ENCODE results near the gene CD19.
"Not testable (repeated sequence)": the region's sequence is repeated elsewhere in the genome, so short reads cannot be mapped to it uniquely, and the experiment has no call there.

The CD19 gene

DNA sequence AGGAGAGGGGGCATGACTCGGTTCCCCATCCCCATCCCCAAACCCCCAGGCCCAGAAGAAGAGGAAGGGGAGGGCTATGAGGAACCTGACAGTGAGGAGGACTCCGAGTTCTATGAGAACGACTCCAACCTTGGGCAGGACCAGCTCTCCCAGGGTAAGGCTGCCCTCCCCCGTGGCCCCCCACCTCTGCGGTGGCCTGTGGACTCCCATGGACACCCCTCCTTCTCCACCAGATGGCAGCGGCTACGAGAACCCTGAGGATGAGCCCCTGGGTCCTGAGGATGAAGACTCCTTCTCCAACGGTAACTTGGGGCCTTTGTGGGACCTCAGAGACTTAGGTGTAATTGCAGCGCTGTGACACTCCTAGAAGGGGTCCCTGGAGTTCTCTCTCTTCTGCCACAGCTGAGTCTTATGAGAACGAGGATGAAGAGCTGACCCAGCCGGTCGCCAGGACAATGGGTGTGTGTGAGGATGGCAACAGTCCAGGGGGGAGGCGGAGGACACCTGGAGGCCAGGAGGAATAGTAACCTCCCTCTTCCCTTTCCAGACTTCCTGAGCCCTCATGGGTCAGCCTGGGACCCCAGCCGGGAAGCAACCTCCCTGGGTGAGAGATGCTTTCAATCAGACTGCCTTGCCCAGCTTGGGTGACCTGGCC, 5.6 kb downstream of the CD19 start:
- Histone ChIP-seq H3K27me3 (ENCODE audit: low read depth, low read length) (no peaks in the 10 kb centered on the region), H3K9me3 (ENCODE audit: control insufficient read depth in 1 of 2, low read length in 2 of 2) (no peaks in the 10 kb centered on the region), H3K36me3 (ENCODE audit: control insufficient read depth in 1 of 2, insufficient read depth in 2 of 2, low read length in 2 of 2) (no peaks in the 10 kb centered on the region), H3K4me3 (ENCODE audit: low read depth in 1 of 2, low read length in 2 of 2) (no peak overlapping the region), H3K27ac (ENCODE audit: low read length) (no peak overlapping the region), H3K4me1 (ENCODE audit: control insufficient read depth in 1 of 2, insufficient read depth in 2 of 2, low read length in 2 of 2) (peaks cover 0 to 3% of the 10 kb centered on the region in 2 donors)

DNA sequence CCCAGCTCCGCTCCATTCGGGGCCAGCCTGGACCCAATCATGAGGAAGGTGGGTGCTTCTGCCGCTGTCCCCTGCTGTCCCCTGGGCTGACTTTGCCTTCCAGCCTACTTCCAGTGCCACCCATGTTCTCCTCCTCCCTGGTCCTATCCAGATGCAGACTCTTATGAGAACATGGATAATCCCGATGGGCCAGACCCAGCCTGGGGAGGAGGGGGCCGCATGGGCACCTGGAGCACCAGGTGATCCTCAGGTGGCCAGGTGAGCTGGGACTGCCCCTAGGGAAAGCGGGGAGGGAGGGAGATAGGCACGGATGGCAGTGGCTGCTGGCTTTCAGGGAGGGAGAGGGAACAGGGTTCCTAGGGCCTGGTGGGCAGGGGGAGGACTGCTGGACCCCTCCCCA, 7.0 kb downstream of the CD19 start:
- no peak overlapping the region for H3K4me3 ChIP-seq (ENCODE audit: low read depth in 1 of 2, low read length in 2 of 2)
- H3K36me3 ChIP-seq (ENCODE audit: control insufficient read depth in 1 of 2, insufficient read depth in 2 of 2, low read length in 2 of 2), result no peaks in the 10 kb centered on the region
- peaks cover 0 to 3% of the 10 kb centered on the region in 2 donors for H3K4me1 ChIP-seq (ENCODE audit: control insufficient read depth in 1 of 2, insufficient read depth in 2 of 2, low read length in 2 of 2)
- H3K27me3 ChIP-seq (ENCODE audit: low read depth, low read length), result no peaks in the 10 kb centered on the region
- no peaks in the 10 kb centered on the region for H3K9me3 ChIP-seq (ENCODE audit: control insufficient read depth in 1 of 2, low read length in 2 of 2)
- no peak overlapping the region for H3K27ac ChIP-seq (ENCODE audit: low read length)

DNA sequence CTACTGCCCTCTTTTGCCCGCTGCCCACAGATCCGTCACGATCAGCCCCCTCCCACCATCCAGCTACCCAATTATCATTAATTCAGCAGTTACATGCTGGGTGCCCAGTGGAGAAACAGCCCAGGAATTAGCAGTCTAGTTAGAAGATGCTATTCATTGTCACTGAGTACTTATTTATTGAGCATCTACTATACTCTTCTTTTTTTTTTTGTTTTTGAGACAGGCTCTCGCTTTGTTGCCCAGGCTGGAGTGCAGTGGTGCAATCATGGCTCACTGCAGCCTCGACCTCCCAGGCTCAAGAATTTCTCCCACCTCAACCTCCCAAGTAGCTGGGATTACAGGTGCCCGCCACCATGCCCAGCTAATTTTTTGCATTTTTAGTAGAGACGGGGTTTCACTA, 8.1 kb downstream of the CD19 start:
- H3K9me3 ChIP-seq (ENCODE audit: control insufficient read depth in 1 of 2, low read length in 2 of 2); H3K4me1 ChIP-seq (ENCODE audit: control insufficient read depth in 1 of 2, insufficient read depth in 2 of 2, low read length in 2 of 2); H3K27me3 ChIP-seq (ENCODE audit: low read depth, low read length); H3K36me3 ChIP-seq (ENCODE audit: control insufficient read depth in 1 of 2, insufficient read depth in 2 of 2, low read length in 2 of 2); H3K4me3 ChIP-seq (ENCODE audit: low read depth in 1 of 2, low read length in 2 of 2); H3K27ac ChIP-seq (ENCODE audit: low read length): not testable (repeated sequence)

DNA sequence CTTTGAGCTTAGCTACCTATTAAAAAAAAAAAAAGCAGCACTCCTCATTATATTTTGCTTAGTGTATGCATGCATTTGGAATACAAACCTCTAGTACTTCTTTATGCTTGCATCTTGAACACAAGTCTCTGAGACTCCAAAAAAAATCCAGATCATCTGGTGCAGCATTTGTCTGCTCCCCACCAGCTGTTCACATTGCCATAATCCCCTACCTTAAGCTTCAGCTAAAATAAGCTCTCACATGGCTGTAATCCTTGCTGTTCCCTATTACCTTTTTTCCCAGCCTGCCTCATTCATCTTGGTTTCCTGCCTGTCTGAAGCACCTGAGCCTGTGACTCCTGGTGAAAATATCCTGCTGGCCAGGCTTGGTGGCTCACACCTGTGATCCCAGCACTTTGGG, 11.5 kb downstream of the CD19 start:
- Histone ChIP-seq H3K9me3 (ENCODE audit: control insufficient read depth in 1 of 2, low read length in 2 of 2) (no peaks in the 10 kb centered on the region), H3K4me3 (ENCODE audit: low read depth in 1 of 2, low read length in 2 of 2) (no peak overlapping the region), H3K27me3 (ENCODE audit: low read depth, low read length) (no peaks in the 10 kb centered on the region), H3K27ac (ENCODE audit: low read length) (no peak overlapping the region), H3K4me1 (ENCODE audit: control insufficient read depth in 1 of 2, insufficient read depth in 2 of 2, low read length in 2 of 2) (peaks cover 0 to 10% of the 10 kb centered on the region in 2 donors), H3K36me3 (ENCODE audit: control insufficient read depth in 1 of 2, insufficient read depth in 2 of 2, low read length in 2 of 2) (no peaks in the 10 kb centered on the region)

DNA sequence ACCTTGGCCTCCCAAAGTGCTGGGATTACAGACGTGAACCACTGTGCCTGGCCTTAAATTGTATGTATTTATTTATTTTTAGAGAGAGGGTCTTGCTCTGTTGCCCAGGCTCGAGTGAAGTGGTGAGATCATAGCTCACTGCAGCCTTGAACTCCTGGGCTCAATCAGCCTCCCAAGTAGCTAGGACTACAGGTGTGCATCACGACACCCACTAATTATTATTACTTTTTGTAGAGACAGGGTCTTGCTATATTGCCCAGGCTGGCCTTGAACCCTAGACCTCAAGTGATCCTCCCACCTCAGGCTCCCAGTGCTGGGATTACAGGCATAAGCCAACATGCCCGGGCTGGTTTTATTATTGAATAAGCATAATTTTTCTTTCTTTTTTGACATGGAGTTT, 14.9 kb downstream of the CD19 start:
- H3K27me3 ChIP-seq (ENCODE audit: low read depth, low read length), result no peaks in the 10 kb centered on the region
- H3K36me3 ChIP-seq (ENCODE audit: control insufficient read depth in 1 of 2, insufficient read depth in 2 of 2, low read length in 2 of 2), result no peaks in the 10 kb centered on the region
- H3K9me3 ChIP-seq (ENCODE audit: control insufficient read depth in 1 of 2, low read length in 2 of 2), result no peaks in the 10 kb centered on the region
- no peak overlapping the region for H3K27ac ChIP-seq (ENCODE audit: low read length)
- no peak overlapping the region for H3K4me3 ChIP-seq (ENCODE audit: low read depth in 1 of 2, low read length in 2 of 2)
- peaks cover 0 to 15% of the 10 kb centered on the region in 2 donors for H3K4me1 ChIP-seq (ENCODE audit: control insufficient read depth in 1 of 2, insufficient read depth in 2 of 2, low read length in 2 of 2)

DNA sequence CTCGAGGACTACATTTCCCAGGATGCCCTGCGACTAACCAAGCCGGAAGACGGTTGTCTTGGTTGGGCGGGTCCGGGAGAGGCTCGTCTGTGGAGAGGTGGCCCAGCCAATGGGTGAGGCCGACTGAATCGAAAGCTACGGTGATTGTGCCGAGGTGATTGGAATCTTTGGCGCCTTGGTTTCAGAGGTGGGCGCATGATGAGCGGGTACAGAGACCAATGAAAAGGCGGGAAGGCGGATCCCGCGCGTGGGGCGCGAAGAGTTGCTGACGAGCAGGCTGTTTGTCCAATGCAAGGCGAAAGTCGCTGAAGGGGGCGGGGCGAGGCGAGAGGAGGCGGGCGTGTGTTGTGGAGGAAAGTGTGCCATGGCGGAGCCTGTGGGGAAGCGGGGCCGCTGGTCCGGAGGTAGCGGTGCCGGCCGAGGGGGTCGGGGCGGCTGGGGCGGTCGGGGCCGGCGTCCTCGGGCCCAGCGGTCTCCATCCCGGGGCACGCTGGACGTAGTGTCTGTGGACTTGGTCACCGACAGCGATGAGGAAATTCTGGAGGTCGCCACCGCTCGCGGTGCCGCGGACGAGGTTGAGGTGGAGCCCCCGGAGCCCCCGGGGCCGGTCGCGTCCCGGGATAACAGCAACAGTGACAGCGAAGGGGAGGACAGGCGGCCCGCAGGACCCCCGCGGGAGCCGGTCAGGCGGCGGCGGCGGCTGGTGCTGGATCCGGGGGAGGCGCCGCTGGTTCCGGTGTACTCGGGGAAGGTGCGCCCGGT, 19.1 kb downstream of the CD19 start, which contains the start of gene NFATC2IP:
TSS of gene NFATC2IP (plus strand) at position 290 of the 762 bp plus-strand sequence. CDS start at position 365, 75 bp downstream.
- no peaks in the 10 kb centered on the region for H3K9me3 ChIP-seq (ENCODE audit: control insufficient read depth in 1 of 2, low read length in 2 of 2)
- H3K4me1 ChIP-seq (ENCODE audit: control insufficient read depth in 1 of 2, insufficient read depth in 2 of 2, low read length in 2 of 2), result peaks cover 0 to 15% of the 10 kb centered on the region in 2 donors
- peak within 1 kb of the TSS; percentile 71 to 80 for H3K4me3 ChIP-seq (ENCODE audit: low read depth in 1 of 2, low read length in 2 of 2)
- no peaks in the 10 kb centered on the region for H3K27me3 ChIP-seq (ENCODE audit: low read depth, low read length)
- peaks cover 13 to 27% of the 10 kb centered on the region in 2 donors for H3K36me3 ChIP-seq (ENCODE audit: control insufficient read depth in 1 of 2, insufficient read depth in 2 of 2, low read length in 2 of 2)
- H3K27ac ChIP-seq (ENCODE audit: low read length), result peak within 1 kb of the TSS; percentile 23

DNA sequence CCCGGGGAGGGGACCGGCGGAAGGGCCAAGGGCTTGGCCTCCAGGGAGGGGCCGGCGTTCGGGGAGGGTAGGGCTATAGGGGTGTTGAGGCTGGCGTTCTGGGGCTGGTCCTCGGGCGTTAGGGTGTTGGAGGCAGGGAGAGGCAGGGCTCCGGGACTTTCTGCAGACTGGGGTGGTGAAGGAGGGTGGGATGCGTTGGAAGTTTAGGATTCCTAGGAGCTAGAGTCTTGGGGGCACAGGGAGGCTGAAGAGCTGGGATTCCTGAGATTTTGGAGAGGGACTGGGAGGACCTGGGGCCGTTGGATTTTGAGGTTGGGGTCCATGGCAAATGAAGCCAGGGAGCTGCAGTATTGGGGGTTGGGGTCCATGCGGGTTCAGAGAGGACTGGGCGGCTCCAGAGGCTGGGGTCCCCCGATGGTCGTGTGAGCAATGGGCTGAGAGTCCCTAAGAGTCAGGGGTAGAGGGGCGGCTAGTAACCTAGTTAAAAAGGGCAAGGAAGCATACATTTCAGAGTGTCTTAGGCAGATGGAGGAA, 19.7 kb downstream of the CD19 start:
- H3K36me3 ChIP-seq (ENCODE audit: control insufficient read depth in 1 of 2, insufficient read depth in 2 of 2, low read length in 2 of 2), result peaks cover 19 to 34% of the 10 kb centered on the region in 2 donors
- H3K4me1 ChIP-seq (ENCODE audit: control insufficient read depth in 1 of 2, insufficient read depth in 2 of 2, low read length in 2 of 2), result peaks cover 0 to 13% of the 10 kb centered on the region in 2 donors
- no peaks in the 10 kb centered on the region for H3K27me3 ChIP-seq (ENCODE audit: low read depth, low read length)
- peak overlapping the region; percentile 23 for H3K27ac ChIP-seq (ENCODE audit: low read length)
- H3K4me3 ChIP-seq (ENCODE audit: low read depth in 1 of 2, low read length in 2 of 2), result peak overlapping the region; percentile 71 to 80
- H3K9me3 ChIP-seq (ENCODE audit: control insufficient read depth in 1 of 2, low read length in 2 of 2), result no peaks in the 10 kb centered on the region

DNA sequence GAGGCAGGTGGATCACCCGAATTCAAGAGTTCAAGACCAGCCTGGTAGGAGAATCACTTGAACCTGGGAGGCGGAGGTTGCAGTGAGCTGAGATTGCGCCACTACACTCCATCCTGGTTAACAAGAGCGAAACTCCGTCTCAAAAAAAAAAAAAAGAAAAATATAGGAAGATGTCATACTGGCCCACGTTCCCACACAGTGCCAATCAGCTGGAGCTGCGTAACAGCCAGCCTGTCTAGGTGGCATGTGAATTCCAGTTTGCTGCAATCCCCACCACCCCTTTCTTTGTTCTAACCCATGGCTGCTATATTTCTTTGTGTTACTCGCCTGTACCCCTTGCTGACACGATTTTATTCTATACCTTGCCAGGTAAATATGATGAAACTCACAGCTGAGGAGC, 26.4 kb downstream of the CD19 start:
- no peaks in the 10 kb centered on the region for H3K4me1 ChIP-seq (ENCODE audit: control insufficient read depth in 1 of 2, insufficient read depth in 2 of 2, low read length in 2 of 2)
- H3K36me3 ChIP-seq (ENCODE audit: control insufficient read depth in 1 of 2, insufficient read depth in 2 of 2, low read length in 2 of 2), result peaks cover 37 to 77% of the 10 kb centered on the region in 2 donors
- H3K4me3 ChIP-seq (ENCODE audit: low read depth in 1 of 2, low read length in 2 of 2), result no peak overlapping the region
- no peaks in the 10 kb centered on the region for H3K9me3 ChIP-seq (ENCODE audit: control insufficient read depth in 1 of 2, low read length in 2 of 2)
- H3K27me3 ChIP-seq (ENCODE audit: low read depth, low read length), result no peaks in the 10 kb centered on the region
- H3K27ac ChIP-seq (ENCODE audit: low read length), result no peak overlapping the region

DNA sequence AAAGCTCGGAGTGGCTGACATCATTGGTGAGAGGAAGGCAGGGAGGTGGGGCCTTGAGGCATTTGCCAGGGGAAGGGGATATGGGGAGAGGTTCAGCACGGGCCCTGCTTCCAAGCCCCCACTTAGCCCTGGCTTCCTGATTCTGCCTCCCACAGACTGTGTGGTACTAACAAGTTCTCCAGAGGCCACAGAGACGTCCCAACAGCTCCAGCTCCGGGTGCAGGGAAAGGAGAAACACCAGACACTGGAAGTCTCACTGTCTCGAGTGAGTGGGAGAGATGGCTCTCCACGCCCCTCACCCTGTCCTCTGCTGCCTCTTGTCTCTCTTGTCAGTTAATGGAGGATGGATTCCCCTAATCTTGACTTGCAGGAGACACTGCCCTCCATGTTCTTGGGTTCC, 27.1 kb downstream of the CD19 start:
- no peaks in the 10 kb centered on the region for H3K4me1 ChIP-seq (ENCODE audit: control insufficient read depth in 1 of 2, insufficient read depth in 2 of 2, low read length in 2 of 2)
- H3K36me3 ChIP-seq (ENCODE audit: control insufficient read depth in 1 of 2, insufficient read depth in 2 of 2, low read length in 2 of 2), result peaks cover 44 to 77% of the 10 kb centered on the region in 2 donors
- no peaks in the 10 kb centered on the region for H3K27me3 ChIP-seq (ENCODE audit: low read depth, low read length)
- no peak overlapping the region for H3K27ac ChIP-seq (ENCODE audit: low read length)
- H3K4me3 ChIP-seq (ENCODE audit: low read depth in 1 of 2, low read length in 2 of 2), result no peak overlapping the region
- no peaks in the 10 kb centered on the region for H3K9me3 ChIP-seq (ENCODE audit: control insufficient read depth in 1 of 2, low read length in 2 of 2)

DNA sequence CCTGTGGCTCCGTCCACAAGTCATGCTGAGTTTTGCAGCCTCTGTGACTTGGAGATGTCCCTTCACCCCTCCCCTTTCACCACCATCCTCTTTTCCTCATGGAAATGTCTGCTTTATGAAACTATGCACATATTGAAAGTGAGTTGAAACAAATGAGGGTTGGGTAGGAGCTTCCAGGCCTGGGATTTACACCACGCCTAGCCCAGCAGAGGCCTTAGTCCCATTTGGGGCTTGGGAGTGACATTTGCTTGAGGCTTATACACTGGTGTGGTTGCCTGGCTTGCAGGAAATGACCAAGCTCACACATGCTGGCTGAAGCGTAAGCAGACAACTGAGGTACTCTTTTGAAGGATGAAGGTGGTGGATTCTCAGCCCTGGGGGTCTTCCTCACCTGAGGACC, 32.3 kb downstream of the CD19 start:
- Histone ChIP-seq H3K4me1 (ENCODE audit: control insufficient read depth in 1 of 2, insufficient read depth in 2 of 2, low read length in 2 of 2) (no peaks in the 10 kb centered on the region), H3K36me3 (ENCODE audit: control insufficient read depth in 1 of 2, insufficient read depth in 2 of 2, low read length in 2 of 2) (peaks cover 30 to 53% of the 10 kb centered on the region in 2 donors), H3K4me3 (ENCODE audit: low read depth in 1 of 2, low read length in 2 of 2) (no peak overlapping the region), H3K9me3 (ENCODE audit: control insufficient read depth in 1 of 2, low read length in 2 of 2) (no peaks in the 10 kb centered on the region), H3K27me3 (ENCODE audit: low read depth, low read length) (no peaks in the 10 kb centered on the region), H3K27ac (ENCODE audit: low read length) (no peak overlapping the region)

DNA sequence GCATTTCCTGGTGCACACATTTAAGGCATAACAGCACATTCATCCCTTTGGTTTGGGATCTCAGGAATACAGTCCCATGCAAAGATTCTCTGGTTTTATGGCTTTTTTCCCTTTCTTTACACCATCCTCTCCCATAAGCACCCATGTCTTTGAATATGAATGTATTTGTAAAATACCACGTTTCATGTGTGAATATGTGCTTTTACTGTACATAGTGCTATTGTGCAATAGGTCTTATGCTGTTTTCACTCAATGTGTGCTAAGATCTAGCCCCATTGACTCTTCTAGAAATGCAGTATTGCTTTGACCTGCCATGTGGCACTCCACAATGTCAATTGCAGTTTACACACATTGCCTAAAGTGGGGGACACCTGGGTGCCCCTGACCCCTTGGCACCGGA, 32.7 kb downstream of the CD19 start:
- no peak overlapping the region for H3K27ac ChIP-seq (ENCODE audit: low read length)
- H3K27me3 ChIP-seq (ENCODE audit: low read depth, low read length), result no peaks in the 10 kb centered on the region
- H3K36me3 ChIP-seq (ENCODE audit: control insufficient read depth in 1 of 2, insufficient read depth in 2 of 2, low read length in 2 of 2), result peaks cover 27 to 49% of the 10 kb centered on the region in 2 donors
- H3K4me3 ChIP-seq (ENCODE audit: low read depth in 1 of 2, low read length in 2 of 2), result no peak overlapping the region
- H3K4me1 ChIP-seq (ENCODE audit: control insufficient read depth in 1 of 2, insufficient read depth in 2 of 2, low read length in 2 of 2), result no peaks in the 10 kb centered on the region
- no peaks in the 10 kb centered on the region for H3K9me3 ChIP-seq (ENCODE audit: control insufficient read depth in 1 of 2, low read length in 2 of 2)

Data from muscle layer of duodenum (tissue), 2 donors.